Activated CD4-positive, alpha-beta T cell treated with anti-CD3 and anti-CD28 coated beads, Interleukin-2, amount 50 U/mL, for 16 hours (primary cell): Measurements from ENCODE around the gene CCDC174.
"Not testable (repeated sequence)": the region's sequence is repeated elsewhere in the genome, so short reads cannot be mapped to it uniquely, and the experiment has no call there.

ENCODE experiments used
- DNase-seq: peaks from one replicate; pipeline ENCODE4 v3.0.0-alpha.2; 2020

The CCDC174 gene

GRCh38 chr3:14627815-14628214 lies 23.7 kb upstream of the CCDC174 start:
- DNase-seq = no peak

GRCh38 chr3:14628406-14628805 lies 23.2 kb upstream of the CCDC174 start:
- DNase-seq = no peak

GRCh38 chr3:14630404-14631100 lies 21.0 kb upstream of the CCDC174 start:
- no peak for DNase-seq

- DNase-seq = no peak
Observed at GRCh38 chr3:14631101-14631497, 20.5 kb upstream of the CCDC174 start.

- DNase-seq = no peak
Observed at GRCh38 chr3:14631687-14632441, 19.7 kb upstream of the CCDC174 start.

- DNase-seq = no peak
Observed at GRCh38 chr3:14632442-14632930, 19.1 kb upstream of the CCDC174 start.

GRCh38 chr3:14633417-14633816 lies 18.1 kb upstream of the CCDC174 start:
- DNase-seq = no peak

- DNase-seq = peak; percentile 48
Observed at GRCh38 chr3:14633819-14634424, 17.6 kb upstream of the CCDC174 start.

- no peak for DNase-seq
Observed at GRCh38 chr3:14634763-14635400, 16.7 kb upstream of the CCDC174 start.

- no peak for DNase-seq
Observed at GRCh38 chr3:14636496-14637087, 15.0 kb upstream of the CCDC174 start.

GRCh38 chr3:14640157-14640562 lies 11.4 kb upstream of the CCDC174 start:
- DNase-seq = no peak

GRCh38 chr3:14640734-14641133 lies 10.8 kb upstream of the CCDC174 start:
- DNase-seq = no peak

- no peak for DNase-seq
Observed at GRCh38 chr3:14641346-14641745, 10.2 kb upstream of the CCDC174 start.

- no peak for DNase-seq
Observed at GRCh38 chr3:14645453-14645852, 6.1 kb upstream of the CCDC174 start.

- DNase-seq = no peak
Observed at GRCh38 chr3:14646131-14646573, 5.4 kb upstream of the CCDC174 start.

GRCh38 chr3:14646589-14647413 lies 4.8 kb upstream of the CCDC174 start:
- no peak for DNase-seq

GRCh38 chr3:14647976-14648955 lies 3.3 kb upstream of the CCDC174 start:
- DNase-seq = no peak

GRCh38 chr3:14649466-14649865 lies 2.1 kb upstream of the CCDC174 start:
- no peak for DNase-seq

GRCh38 chr3:14650193-14650592 lies 1.4 kb upstream of the CCDC174 start:
- DNase-seq = no peak

- DNase-seq = not testable (repeated sequence)
Observed at GRCh38 chr3:14652360-14652907, 872 bp downstream of the CCDC174 start.
